ENCODE results near the gene COA1.

The COA1 gene

GRCh38 chr7:43766564-43766963, 37.2 kb upstream of the COA1 start:
- H3K27ac ChIP-seq (ENCODE audit: low read depth, low read length), result no peak overlapping the region
- no peak overlapping the region for H3K4me3 ChIP-seq (ENCODE audit: low read depth in 1 of 2, low read length in 2 of 2)
- peaks cover 31% of the 10 kb centered on the region for H3K4me1 ChIP-seq (ENCODE audit: insufficient read depth, low read length)
- no peaks in the 10 kb centered on the region for H3K27me3 ChIP-seq (ENCODE audit: control insufficient read depth in 1 of 2, insufficient read depth in 2 of 2, low read length in 2 of 2)
- no peak overlapping the region for H3K9ac ChIP-seq (ENCODE audit: low read length)
- no peaks in the 10 kb centered on the region for H3K9me3 ChIP-seq (ENCODE audit: low read length)
- H3K36me3 ChIP-seq (ENCODE audit: insufficient read depth, low read length), result peaks cover 17% of the 10 kb centered on the region

GRCh38 chr7:43764807-43765491, 35.6 kb upstream of the COA1 start:
- H3K4me3 ChIP-seq (ENCODE audit: low read depth in 1 of 2, low read length in 2 of 2), result peak overlapping the region in 1 of 2 donors; percentile 16
- H3K27ac ChIP-seq (ENCODE audit: low read depth, low read length), result no peak overlapping the region
- H3K36me3 ChIP-seq (ENCODE audit: insufficient read depth, low read length), result peaks cover 1% of the 10 kb centered on the region
- H3K4me1 ChIP-seq (ENCODE audit: insufficient read depth, low read length), result peaks cover 31% of the 10 kb centered on the region
- H3K27me3 ChIP-seq (ENCODE audit: control insufficient read depth in 1 of 2, insufficient read depth in 2 of 2, low read length in 2 of 2), result no peaks in the 10 kb centered on the region
- peak overlapping the region; percentile 57 for H3K9ac ChIP-seq (ENCODE audit: low read length)
- no peaks in the 10 kb centered on the region for H3K9me3 ChIP-seq (ENCODE audit: low read length)

DNA sequence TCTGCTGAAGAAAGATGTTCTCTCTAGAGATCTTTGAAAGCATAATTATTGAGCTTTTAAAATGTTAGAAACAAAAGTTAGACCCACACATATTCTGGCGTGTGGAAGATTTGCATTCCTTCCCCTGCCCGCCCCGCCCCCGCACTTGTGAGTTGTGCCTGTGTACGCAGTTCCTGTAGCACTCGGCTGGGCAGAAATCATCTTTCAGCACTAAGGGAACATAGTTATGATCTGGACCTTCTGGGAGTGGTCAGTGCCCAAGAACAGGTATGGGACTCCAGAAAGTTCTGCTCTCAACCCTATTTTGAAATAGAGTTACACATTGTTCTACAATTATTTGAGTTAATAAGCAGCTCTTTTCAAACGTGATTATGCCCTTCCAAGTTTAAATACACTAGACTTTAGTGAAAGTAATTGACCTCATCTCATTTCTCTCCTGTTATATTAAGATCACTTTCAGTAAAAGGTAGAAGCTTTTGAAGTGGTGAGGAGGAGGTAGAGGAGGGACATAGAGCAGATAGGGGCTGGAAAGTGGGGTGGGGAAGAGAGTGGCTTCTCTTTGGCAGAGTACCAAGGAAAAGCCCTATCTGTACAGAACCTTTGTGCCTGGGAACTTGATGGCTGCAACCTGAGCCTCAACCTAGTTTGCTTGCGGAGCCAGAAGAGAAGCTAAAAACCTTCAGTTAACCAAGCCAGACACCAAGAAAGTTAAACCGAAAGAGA, 34.9 kb upstream of the COA1 start:
- peak overlapping the region in 1 of 2 donors; percentile 16 for H3K4me3 ChIP-seq (ENCODE audit: low read depth in 1 of 2, low read length in 2 of 2)
- no peaks in the 10 kb centered on the region for H3K9me3 ChIP-seq (ENCODE audit: low read length)
- peak overlapping the region; percentile 57 for H3K9ac ChIP-seq (ENCODE audit: low read length)
- no peaks in the 10 kb centered on the region for H3K27me3 ChIP-seq (ENCODE audit: control insufficient read depth in 1 of 2, insufficient read depth in 2 of 2, low read length in 2 of 2)
- peaks cover 36% of the 10 kb centered on the region for H3K4me1 ChIP-seq (ENCODE audit: insufficient read depth, low read length)
- H3K27ac ChIP-seq (ENCODE audit: low read depth, low read length), result no peak overlapping the region
- no peaks in the 10 kb centered on the region for H3K36me3 ChIP-seq (ENCODE audit: insufficient read depth, low read length)

DNA sequence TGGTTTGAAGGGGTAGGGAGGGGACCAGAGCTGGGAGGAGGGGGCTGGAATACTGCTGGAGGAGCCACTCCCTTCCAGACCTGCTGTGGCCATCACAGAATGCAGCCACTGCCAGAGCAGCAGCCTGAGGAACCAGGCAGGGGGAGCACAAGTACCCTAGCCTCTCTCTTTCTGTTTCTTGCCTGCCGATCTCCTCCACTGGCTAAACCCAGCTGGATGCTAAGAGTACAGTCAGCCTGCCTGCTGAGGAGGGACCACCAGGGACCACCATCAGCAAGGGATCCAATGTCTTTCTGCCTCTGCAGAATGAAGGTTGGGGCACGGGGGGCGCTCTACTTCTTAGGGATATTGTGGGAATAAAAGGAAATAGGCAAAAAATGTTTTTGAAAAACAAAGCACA, 33.9 kb upstream of the COA1 start:
- no peaks in the 10 kb centered on the region for H3K27me3 ChIP-seq (ENCODE audit: control insufficient read depth in 1 of 2, insufficient read depth in 2 of 2, low read length in 2 of 2)
- H3K4me1 ChIP-seq (ENCODE audit: insufficient read depth, low read length), result peaks cover 32% of the 10 kb centered on the region
- H3K9ac ChIP-seq (ENCODE audit: low read length), result no peak overlapping the region
- no peaks in the 10 kb centered on the region for H3K9me3 ChIP-seq (ENCODE audit: low read length)
- no peaks in the 10 kb centered on the region for H3K36me3 ChIP-seq (ENCODE audit: insufficient read depth, low read length)
- H3K27ac ChIP-seq (ENCODE audit: low read depth, low read length), result no peak overlapping the region
- H3K4me3 ChIP-seq (ENCODE audit: low read depth in 1 of 2, low read length in 2 of 2), result no peak overlapping the region

GRCh38 chr7:43761938-43762692, 32.8 kb upstream of the COA1 start:
- Histone ChIP-seq H3K27ac (ENCODE audit: low read depth, low read length) (no peak overlapping the region), H3K36me3 (ENCODE audit: insufficient read depth, low read length) (no peaks in the 10 kb centered on the region), H3K9ac (ENCODE audit: low read length) (no peak overlapping the region), H3K4me3 (ENCODE audit: low read depth in 1 of 2, low read length in 2 of 2) (no peak overlapping the region), H3K4me1 (ENCODE audit: insufficient read depth, low read length) (peaks cover 29% of the 10 kb centered on the region), H3K9me3 (ENCODE audit: low read length) (no peaks in the 10 kb centered on the region), H3K27me3 (ENCODE audit: control insufficient read depth in 1 of 2, insufficient read depth in 2 of 2, low read length in 2 of 2) (no peaks in the 10 kb centered on the region)

DNA sequence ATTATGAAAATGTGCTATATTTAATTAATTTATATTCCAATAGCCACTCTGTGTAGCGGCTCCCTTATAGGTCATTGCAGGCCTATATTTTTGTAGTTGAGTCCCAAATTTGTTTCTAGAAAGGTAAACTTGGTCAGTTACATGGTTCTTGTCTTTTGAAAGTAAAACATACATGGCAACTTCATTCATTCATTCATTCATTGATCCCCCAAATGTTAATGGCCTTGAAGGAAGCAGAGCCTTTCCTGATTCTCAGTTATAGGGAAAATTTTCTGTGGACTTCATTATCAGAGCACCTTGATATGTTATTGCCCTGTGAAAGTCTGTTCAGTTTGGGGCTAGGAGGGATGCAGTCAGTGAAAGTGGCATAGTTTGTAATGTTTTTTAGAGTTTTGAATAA, 32.1 kb upstream of the COA1 start:
- Histone ChIP-seq H3K9ac (ENCODE audit: low read length) (no peak overlapping the region), H3K4me1 (ENCODE audit: insufficient read depth, low read length) (peaks cover 29% of the 10 kb centered on the region), H3K9me3 (ENCODE audit: low read length) (no peaks in the 10 kb centered on the region), H3K36me3 (ENCODE audit: insufficient read depth, low read length) (no peaks in the 10 kb centered on the region), H3K27me3 (ENCODE audit: control insufficient read depth in 1 of 2, insufficient read depth in 2 of 2, low read length in 2 of 2) (no peaks in the 10 kb centered on the region), H3K4me3 (ENCODE audit: low read depth in 1 of 2, low read length in 2 of 2) (no peak overlapping the region), H3K27ac (ENCODE audit: low read depth, low read length) (no peak overlapping the region)

DNA sequence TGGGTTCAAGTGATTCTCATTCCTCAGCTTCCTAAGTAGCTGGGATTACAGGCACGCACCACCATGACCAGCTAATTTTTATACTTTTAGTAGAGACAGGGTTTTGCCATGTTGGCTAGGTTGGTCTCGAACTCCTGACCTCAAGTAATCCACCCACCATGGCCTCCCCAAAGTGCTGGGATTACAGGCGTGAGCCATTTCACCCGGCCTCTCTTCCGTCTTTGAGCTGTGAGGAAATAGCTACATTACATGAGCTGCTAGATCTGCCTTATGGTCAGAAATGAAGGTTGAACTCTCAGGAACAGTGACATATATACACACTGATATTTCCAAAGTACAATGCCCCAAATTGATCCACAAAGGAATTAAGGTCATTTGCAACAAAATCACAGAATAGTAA, 31.5 kb upstream of the COA1 start:
- Histone ChIP-seq H3K4me3 (ENCODE audit: low read depth in 1 of 2, low read length in 2 of 2) (no peak overlapping the region), H3K4me1 (ENCODE audit: insufficient read depth, low read length) (peaks cover 29% of the 10 kb centered on the region), H3K9me3 (ENCODE audit: low read length) (no peaks in the 10 kb centered on the region), H3K36me3 (ENCODE audit: insufficient read depth, low read length) (no peaks in the 10 kb centered on the region), H3K27ac (ENCODE audit: low read depth, low read length) (no peak overlapping the region), H3K27me3 (ENCODE audit: control insufficient read depth in 1 of 2, insufficient read depth in 2 of 2, low read length in 2 of 2) (no peaks in the 10 kb centered on the region), H3K9ac (ENCODE audit: low read length) (no peak overlapping the region)

DNA sequence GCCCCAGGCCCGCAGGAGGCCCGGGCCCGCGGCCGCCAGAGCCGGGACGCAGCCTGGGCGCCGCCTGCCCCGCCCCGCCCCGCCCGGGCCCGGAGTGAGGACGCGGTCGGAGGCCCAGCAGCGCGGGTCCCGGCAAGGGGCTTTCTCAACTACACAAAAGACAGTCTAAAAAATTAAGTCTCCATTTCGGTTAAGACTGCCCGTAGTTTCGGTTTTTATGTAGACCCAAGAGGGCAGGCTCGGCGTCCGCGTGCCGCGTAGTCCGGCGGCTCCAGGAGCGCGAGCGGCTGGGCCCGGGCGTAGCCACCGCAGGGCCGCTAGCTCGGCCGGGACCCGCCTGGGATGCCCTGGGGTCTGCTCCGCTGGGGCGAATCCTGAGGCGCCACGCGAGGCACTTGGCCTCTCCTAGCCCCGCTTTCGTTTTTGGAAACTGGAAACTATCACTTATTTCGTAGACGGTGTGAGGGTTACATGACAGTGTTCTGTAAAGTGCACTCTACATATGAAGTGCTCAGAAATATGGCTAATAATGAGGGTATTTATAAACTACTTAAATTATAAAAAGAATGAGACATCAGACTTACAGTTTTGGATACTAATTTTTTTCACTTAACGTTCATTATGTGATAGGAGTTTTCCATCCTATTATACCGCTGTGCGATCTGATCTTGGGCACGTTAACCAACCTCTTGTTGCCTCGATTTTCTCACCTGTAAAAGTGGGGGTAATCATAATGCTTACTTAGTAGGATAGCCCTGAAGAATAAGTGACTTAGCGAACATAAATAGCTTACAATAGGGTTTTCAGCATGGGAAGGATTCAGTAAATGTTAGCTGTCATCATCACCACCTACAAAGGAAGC, 29.7 kb upstream of the COA1 start:
- Histone ChIP-seq H3K27me3 (ENCODE audit: control insufficient read depth in 1 of 2, insufficient read depth in 2 of 2, low read length in 2 of 2) (no peaks in the 10 kb centered on the region), H3K36me3 (ENCODE audit: insufficient read depth, low read length) (no peaks in the 10 kb centered on the region), H3K9ac (ENCODE audit: low read length) (peak overlapping the region; percentile 64), H3K4me3 (ENCODE audit: low read depth in 1 of 2, low read length in 2 of 2) (peak overlapping the region; percentile 74 to 89), H3K9me3 (ENCODE audit: low read length) (no peaks in the 10 kb centered on the region), H3K4me1 (ENCODE audit: insufficient read depth, low read length) (peaks cover 19% of the 10 kb centered on the region), H3K27ac (ENCODE audit: low read depth, low read length) (peak overlapping the region; percentile 85)

- Histone ChIP-seq H3K9me3 (ENCODE audit: low read length) (no peaks in the 10 kb centered on the region), H3K4me3 (ENCODE audit: low read depth in 1 of 2, low read length in 2 of 2) (peak within 1 kb of the TSS; percentile 74 to 89), H3K27me3 (ENCODE audit: control insufficient read depth in 1 of 2, insufficient read depth in 2 of 2, low read length in 2 of 2) (no peaks in the 10 kb centered on the region), H3K36me3 (ENCODE audit: insufficient read depth, low read length) (no peaks in the 10 kb centered on the region), H3K4me1 (ENCODE audit: insufficient read depth, low read length) (peaks cover 11% of the 10 kb centered on the region), H3K27ac (ENCODE audit: low read depth, low read length) (peak within 1 kb of the TSS; percentile 85), H3K9ac (ENCODE audit: low read length) (peak within 1 kb of the TSS; percentile 64)
Measured at GRCh38 chr7:43758029-43758821, 28.9 kb upstream of the COA1 start, which contains the start of gene BLVRA. BLVRA (plus strand) TSS chr7:43758680; CDS start chr7:43771159, 12,479 bp downstream.

- no peak overlapping the region for H3K27ac ChIP-seq (ENCODE audit: low read depth, low read length)
- peaks cover 9% of the 10 kb centered on the region for H3K4me1 ChIP-seq (ENCODE audit: insufficient read depth, low read length)
- no peaks in the 10 kb centered on the region for H3K36me3 ChIP-seq (ENCODE audit: insufficient read depth, low read length)
- H3K4me3 ChIP-seq (ENCODE audit: low read depth in 1 of 2, low read length in 2 of 2), result no peak overlapping the region
- no peaks in the 10 kb centered on the region for H3K27me3 ChIP-seq (ENCODE audit: control insufficient read depth in 1 of 2, insufficient read depth in 2 of 2, low read length in 2 of 2)
- H3K9me3 ChIP-seq (ENCODE audit: low read length), result no peaks in the 10 kb centered on the region
- H3K9ac ChIP-seq (ENCODE audit: low read length), result no peak overlapping the region
Measured at GRCh38 chr7:43757073-43757720, 27.9 kb upstream of the COA1 start.
